ENCODE measurements around the gene PPP1CC. TPM values are rescaled to one million over a fixed set of nuclear protein-coding genes. Genes with fewer than 3 reads are reported as not detected.

Gene PPP1CC
- total RNA-seq, 1 donor from 2014 or later: 244 TPM

GRCh38 chr12:110688446-110689280, 54.0 kb downstream of the PPP1CC start, which contains the start of gene HVCN1:
Gene HVCN1 (minus strand): TSS chr12:110689115. CDS start chr12:110683245, 5,870 bp downstream.
- DNase-seq (ENCODE audit: low spot score): no peak
- peaks cover 6% of the 10 kb centered on the region for H3K27me3 Mint-ChIP-seq (ENCODE audit: low read depth)
- peak within 1 kb of the TSS; percentile 89 for H3K27ac Mint-ChIP-seq
- peaks cover 37% of the 10 kb centered on the region for H3K4me1 Mint-ChIP-seq (ENCODE audit: low read depth)
- no peaks in the 10 kb centered on the region for H3K9me3 Mint-ChIP-seq
- H3K36me3 Mint-ChIP-seq (ENCODE audit: low read depth): peaks cover 12% of the 10 kb centered on the region
- intact Hi-C loops (cut with micrococcal nuclease): loop anchor here (1.0 kb wide), 1 partner anchor 18 kb away; no protein-coding TSS in a partner anchor
- peak within 1 kb of the TSS; percentile 89 for H3K4me3 Mint-ChIP-seq (ENCODE audit: low read depth)

GRCh38 chr12:110687396-110688169, 55.1 kb downstream of the PPP1CC start:
- peaks cover 12% of the 10 kb centered on the region for H3K36me3 Mint-ChIP-seq (ENCODE audit: low read depth)
- peak overlapping the region; percentile 73 for H3K4me3 Mint-ChIP-seq (ENCODE audit: low read depth)
- peaks cover 36% of the 10 kb centered on the region for H3K4me1 Mint-ChIP-seq (ENCODE audit: low read depth)
- H3K27me3 Mint-ChIP-seq (ENCODE audit: low read depth): peaks cover 6% of the 10 kb centered on the region
- no peaks in the 10 kb centered on the region for H3K9me3 Mint-ChIP-seq
- no peak for DNase-seq (ENCODE audit: low spot score)
- H3K27ac Mint-ChIP-seq: peak overlapping the region; percentile 31
- intact Hi-C loops (cut with micrococcal nuclease): no loop called here

GRCh38 chr12:110686294-110686903, 56.3 kb downstream of the PPP1CC start:
- Mint-ChIP-seq H3K4me3 (ENCODE audit: low read depth) (peak overlapping the region; percentile 48), H3K9me3 (no peaks in the 10 kb centered on the region), H3K36me3 (ENCODE audit: low read depth) (peaks cover 15% of the 10 kb centered on the region), H3K27ac (no peak overlapping the region), H3K4me1 (ENCODE audit: low read depth) (peaks cover 31% of the 10 kb centered on the region), H3K27me3 (ENCODE audit: low read depth) (peaks cover 6% of the 10 kb centered on the region)
- no peak for DNase-seq (ENCODE audit: low spot score)
- intact Hi-C loops (cut with micrococcal nuclease): no loop called here

- H3K36me3 Mint-ChIP-seq (ENCODE audit: low read depth): peaks cover 15% of the 10 kb centered on the region
- no peaks in the 10 kb centered on the region for H3K9me3 Mint-ChIP-seq
- intact Hi-C loops (cut with micrococcal nuclease): no loop called here
- H3K4me3 Mint-ChIP-seq (ENCODE audit: low read depth): no peak overlapping the region
- peaks cover 21% of the 10 kb centered on the region for H3K4me1 Mint-ChIP-seq (ENCODE audit: low read depth)
- peaks cover 6% of the 10 kb centered on the region for H3K27me3 Mint-ChIP-seq (ENCODE audit: low read depth)
- no peak for DNase-seq (ENCODE audit: low spot score)
- no peak overlapping the region for H3K27ac Mint-ChIP-seq
These were observed 58.3 kb downstream of the PPP1CC start for GRCh38 chr12:110684312-110684836.

- Mint-ChIP-seq H3K9me3 (no peaks in the 10 kb centered on the region), H3K36me3 (ENCODE audit: low read depth) (peaks cover 15% of the 10 kb centered on the region), H3K4me1 (ENCODE audit: low read depth) (peaks cover 20% of the 10 kb centered on the region), H3K27me3 (ENCODE audit: low read depth) (peaks cover 6% of the 10 kb centered on the region), H3K4me3 (ENCODE audit: low read depth) (no peak overlapping the region), H3K27ac (no peak overlapping the region)
- no peak for DNase-seq (ENCODE audit: low spot score)
- intact Hi-C loops (cut with micrococcal nuclease): no loop called here
These were observed 58.8 kb downstream of the PPP1CC start for GRCh38 chr12:110683888-110684287.

GRCh38 chr12:110680032-110680431, 62.7 kb downstream of the PPP1CC start:
- no peak overlapping the region for H3K4me3 Mint-ChIP-seq (ENCODE audit: low read depth)
- peaks cover 23% of the 10 kb centered on the region for H3K36me3 Mint-ChIP-seq (ENCODE audit: low read depth)
- H3K27ac Mint-ChIP-seq: no peak overlapping the region
- H3K4me1 Mint-ChIP-seq (ENCODE audit: low read depth): peaks cover 11% of the 10 kb centered on the region
- H3K27me3 Mint-ChIP-seq (ENCODE audit: low read depth): no peaks in the 10 kb centered on the region
- intact Hi-C loops (cut with micrococcal nuclease): no loop called here
- no peak for DNase-seq (ENCODE audit: low spot score)
- no peaks in the 10 kb centered on the region for H3K9me3 Mint-ChIP-seq

GRCh38 chr12:110679201-110679600, 63.5 kb downstream of the PPP1CC start:
- Mint-ChIP-seq H3K36me3 (ENCODE audit: low read depth) (peaks cover 25% of the 10 kb centered on the region), H3K4me3 (ENCODE audit: low read depth) (no peak overlapping the region), H3K27me3 (ENCODE audit: low read depth) (no peaks in the 10 kb centered on the region), H3K4me1 (ENCODE audit: low read depth) (peaks cover 16% of the 10 kb centered on the region), H3K9me3 (peaks cover 6% of the 10 kb centered on the region), H3K27ac (no peak overlapping the region)
- DNase-seq (ENCODE audit: low spot score): no peak
- intact Hi-C loops (cut with micrococcal nuclease): no loop called here

GRCh38 chr12:110677982-110678381, 64.7 kb downstream of the PPP1CC start:
- Mint-ChIP-seq H3K9me3 (peaks cover 9% of the 10 kb centered on the region), H3K27me3 (ENCODE audit: low read depth) (no peaks in the 10 kb centered on the region), H3K36me3 (ENCODE audit: low read depth) (peaks cover 30% of the 10 kb centered on the region), H3K4me3 (ENCODE audit: low read depth) (no peak overlapping the region), H3K27ac (no peak overlapping the region), H3K4me1 (ENCODE audit: low read depth) (peaks cover 25% of the 10 kb centered on the region)
- intact Hi-C loops (cut with micrococcal nuclease): no loop called here
- DNase-seq (ENCODE audit: low spot score): no peak

GRCh38 chr12:110677206-110677911, 65.3 kb downstream of the PPP1CC start:
- peaks cover 9% of the 10 kb centered on the region for H3K9me3 Mint-ChIP-seq
- no peak overlapping the region for H3K4me3 Mint-ChIP-seq (ENCODE audit: low read depth)
- peaks cover 34% of the 10 kb centered on the region for H3K36me3 Mint-ChIP-seq (ENCODE audit: low read depth)
- H3K27ac Mint-ChIP-seq: peak overlapping the region; percentile 21
- peaks cover 28% of the 10 kb centered on the region for H3K4me1 Mint-ChIP-seq (ENCODE audit: low read depth)
- intact Hi-C loops (cut with micrococcal nuclease): no loop called here
- H3K27me3 Mint-ChIP-seq (ENCODE audit: low read depth): no peaks in the 10 kb centered on the region
- no peak for DNase-seq (ENCODE audit: low spot score)

GRCh38 chr12:110676171-110676570, 66.5 kb downstream of the PPP1CC start:
- peaks cover 9% of the 10 kb centered on the region for H3K9me3 Mint-ChIP-seq
- no peaks in the 10 kb centered on the region for H3K27me3 Mint-ChIP-seq (ENCODE audit: low read depth)
- H3K4me1 Mint-ChIP-seq (ENCODE audit: low read depth): peaks cover 28% of the 10 kb centered on the region
- intact Hi-C loops (cut with micrococcal nuclease): no loop called here
- H3K27ac Mint-ChIP-seq: no peak overlapping the region
- peaks cover 37% of the 10 kb centered on the region for H3K36me3 Mint-ChIP-seq (ENCODE audit: low read depth)
- DNase-seq (ENCODE audit: low spot score): no peak
- no peak overlapping the region for H3K4me3 Mint-ChIP-seq (ENCODE audit: low read depth)

GRCh38 chr12:110670161-110670701, 72.5 kb downstream of the PPP1CC start:
- Mint-ChIP-seq H3K9me3 (peaks cover 20% of the 10 kb centered on the region), H3K4me3 (ENCODE audit: low read depth) (peak overlapping the region; percentile 32), H3K27ac (peak overlapping the region; percentile 82), H3K4me1 (ENCODE audit: low read depth) (peaks cover 43% of the 10 kb centered on the region), H3K36me3 (ENCODE audit: low read depth) (peaks cover 61% of the 10 kb centered on the region), H3K27me3 (ENCODE audit: low read depth) (no peaks in the 10 kb centered on the region)
- no peak for DNase-seq (ENCODE audit: low spot score)
- intact Hi-C loops (cut with micrococcal nuclease): loop anchor here (1.0 kb wide), 1 partner anchor 19 kb away; the partner anchor contains the start of gene HVCN1
